HFFc6 (cell line): ENCODE results near the gene DCAF4. TPM values are rescaled to one million over a fixed set of nuclear protein-coding genes. Genes with fewer than 3 reads are reported as not detected.

Experiments
- DNase-seq: peaks from one replicate; pipeline ENCODE4 v3.0.0-alpha.2; 2018
- H3K27ac Mint-ChIP-seq: 2 replicates; pipeline ENCODE4 v1.8.0; 2020; ENCODE audit warnings: mild to moderate bottlenecking, mixed read lengths
- H3K27me3 Mint-ChIP-seq: 2 replicates; pipeline ENCODE4 v1.8.0; 2021; ENCODE audit warnings: mild to moderate bottlenecking, moderate library complexity, mixed read lengths; ENCODE audit not compliant: insufficient read depth
- H3K36me3 Mint-ChIP-seq: 2 replicates; pipeline ENCODE4 v1.8.0; 2021; ENCODE audit warnings: low read depth, mixed read lengths
- H3K4me1 Mint-ChIP-seq: 2 replicates; pipeline ENCODE4 v1.8.0; 2020; ENCODE audit warnings: low read depth, mixed read lengths
- H3K4me3 Mint-ChIP-seq: 2 replicates; pipeline ENCODE4 v1.8.0; 2020; ENCODE audit warnings: mild to moderate bottlenecking, moderate library complexity, mixed read lengths
- H3K9me3 Mint-ChIP-seq: 2 replicates; pipeline ENCODE4 v1.8.0; 2020; ENCODE audit warnings: mild to moderate bottlenecking, mixed read lengths
- CTCF ChIP-seq: fragments of 200-600 bp; sonication (generic); IDR thresholded peaks from 2 replicates; pipeline ENCODE4 v1.5.0; 2021; ENCODE audit warnings: antibody characterized with exemption, mild to moderate bottlenecking
- total RNA-seq, 6 experiments: library from RNA; stranded (reverse); fragmentation: NEBNext Ultra II Directional; extraction: Animal tissue kit (Norgen Biotek cat#: 25700); gene quantifications; 2 replicates in 1 of 6; 3 replicates in 5 of 6; pipeline ENCODE4 v1.2.3, GENCODE V29; 2021

Gene DCAF4
- total RNA-seq, 6 experiments from 2014 or later = 14.4 to 20.0 (median 16.2) TPM

GRCh38 chr14:73008501-73008900 is 82.2 kb downstream of the DCAF4 start:
- TF ChIP-seq CTCF = no peak
- Mint-ChIP-seq H3K4me3 (no peak overlapping the region), H3K9me3 (no peaks in the 10 kb centered on the region), H3K27ac (peak overlapping the region; percentile 13; the same call in 1 of the 2 replicates), H3K36me3 (peaks cover 11% of the 10 kb centered on the region), H3K27me3 (no peaks in the 10 kb centered on the region; the same call in 1 of the 2 replicates), H3K4me1 (peaks cover 11% of the 10 kb centered on the region)
- DNase-seq = peak; percentile 10

Other genes with a start within 250 kb of the DCAF4 start
- gene DPF3, start 32.4 kb upstream of the DCAF4 start, total RNA-seq = 1 to 10 TPM; 4.1 to 6.6 (median 5.4) TPM
- gene ZFYVE1, start 100.6 kb downstream of the DCAF4 start, total RNA-seq = 10 to 100 TPM; 13.6 to 18.3 (median 15.6) TPM
- gene RBM25, start 132.1 kb downstream of the DCAF4 start, total RNA-seq = 10 to 100 TPM; 60.2 to 71.2 (median 64.1) TPM
- gene PSEN1, start 210.0 kb downstream of the DCAF4 start, total RNA-seq = 10 to 100 TPM; 34.5 to 44.6 (median 40.2) TPM